Panc1 (cell line): Measurements from ENCODE around the gene FTL. TPM values are rescaled to one million over a fixed set of nuclear protein-coding genes. Genes with fewer than 3 reads are reported as not detected.

Experiments used
- ATAC-seq: fragments of 200-7000 bp; cut with Tn5 transposase; 2 replicates; pipeline ENCODE4 v1.9.1; 2020; ENCODE audit warnings: mild to moderate bottlenecking, moderate library complexity
- BruUV-seq: library from RNA; stranded (reverse); fragments of 400-500 nt; replicated peaks from 2 replicates; lab custom pipeline; 2021; lab: Mats Ljungman, UMichigan
- CTCF ChIA-PET: fragments of 300-600 bp; sonication (Branson Sonifier 250); formaldehyde crosslinking; loops from one replicate; lab custom pipeline; 2022; ENCODE audit warnings: antibody characterized with exemption; lab: Charles Lee
- POLR2A ChIA-PET: fragments of 300-600 bp; sonication (Branson Sonifier 250); formaldehyde crosslinking; loops from one replicate; lab custom pipeline; 2022; ENCODE audit warnings: antibody characterized with exemption; lab: Charles Lee
- DNase-seq: peaks from one replicate; pipeline ENCODE4 v3.0.0-alpha.2; 2010; ENCODE audit warnings: low read depth, low spot score
- H3K27ac ChIP-seq: 2 replicates; pipeline ENCODE4 v1.5.1; 2011; ENCODE audit warnings: mild to moderate bottlenecking, low read length, inconsistent platforms
- H3K27me3 ChIP-seq: fragments of 200-500 bp; sonication (Bioruptor generic); 2 replicates; pipeline ENCODE4 v1.6.0; 2014; ENCODE audit warnings: low read length, inconsistent platforms; ENCODE audit not compliant: control insufficient read depth, insufficient read depth
- H3K36me3 ChIP-seq: fragments of 200-500 bp; sonication (Bioruptor generic); 2 replicates; pipeline ENCODE4 v1.5.1; 2014; ENCODE audit warnings: inconsistent platforms, mild to moderate bottlenecking, low read length, moderate library complexity; ENCODE audit not compliant: control insufficient read depth, insufficient read depth
- H3K4me1 ChIP-seq: 2 replicates; pipeline ENCODE4 v1.5.1; 2011; ENCODE audit warnings: inconsistent platforms, mild to moderate bottlenecking, low read length, moderate library complexity; ENCODE audit not compliant: control insufficient read depth, insufficient read depth
- H3K4me3 ChIP-seq, 2 experiments: 2 replicates each; pipeline ENCODE4 v1.5.1; 2011 to 2012; ENCODE audit warnings: low read depth in 2 of 2, low read length in 2 of 2, mild to moderate bottlenecking in 2 of 2, inconsistent platforms in 1 of 2, moderate library complexity in 1 of 2
- H3K9me3 ChIP-seq: fragments of 200-500 bp; sonication (Bioruptor generic); 2 replicates; pipeline ENCODE4 v1.5.1; 2014; ENCODE audit warnings: low read depth, mild to moderate bottlenecking, inconsistent platforms, low read length, moderate library complexity; ENCODE audit not compliant: control insufficient read depth, insufficient read depth
- POLR2AphosphoS5 ChIP-seq: IDR thresholded peaks from 2 replicates; pipeline ENCODE4 v1.6.1; 2012; ENCODE audit warnings: mild to moderate bottlenecking, low read depth, low read length, moderate library complexity
- SIN3A ChIP-seq: IDR thresholded peaks from 2 replicates; pipeline ENCODE4 v1.6.1; 2012; ENCODE audit warnings: low read depth, mild to moderate bottlenecking, low read length, moderate library complexity, borderline replicate concordance; ENCODE audit not compliant: insufficient read depth
- TCF7L2 ChIP-seq: IDR thresholded peaks from 2 replicates; pipeline ENCODE4 v1.6.1; 2011; ENCODE audit warnings: mild to moderate bottlenecking, low read depth, low read length, inconsistent platforms
- in situ Hi-C: cut with HindIII; loops from 2 replicates; pipeline ENCODE4 v1.10.0; 2016; ENCODE audit warnings: low sequenced_read_pairs, low pct_unique_long_range_greater_than_20kb
- intact Hi-C: fragments of 100-400 bp; cut with micrococcal nuclease; formaldehyde crosslinking; loops from one replicate; pipeline ENCODE4 v1.10.0; 2022; ENCODE audit not compliant: unreplicated experiment
- total RNA-seq: library from RNA; stranded (reverse); gene quantifications from one replicate; pipeline ENCODE4 v1.2.1, GENCODE V29; 2021; ENCODE audit not compliant: unreplicated experiment
- TF ChIP-seq, protein P1 (sequence below), 2 experiments: IDR thresholded peaks; 2 replicates each; pipeline ENCODE4 v1.6.1; 2011 to 2012; ENCODE audit warnings: low read depth in 2 of 2, control low read depth in 1 of 2, low read length in 1 of 2, mild to moderate bottlenecking in 1 of 2, moderate library complexity in 1 of 2; ENCODE audit not compliant: insufficient read depth in 1 of 2
- TF ChIP-seq, protein P2 (sequence below): fragments of 450-650 bp; IDR thresholded peaks from 2 replicates; pipeline ENCODE4 v1.5.1; 2017; ENCODE audit warnings: mild to moderate bottlenecking

Gene FTL
- total RNA-seq, 1 experiment from 2014 or later, result 1,332 TPM

DNA sequence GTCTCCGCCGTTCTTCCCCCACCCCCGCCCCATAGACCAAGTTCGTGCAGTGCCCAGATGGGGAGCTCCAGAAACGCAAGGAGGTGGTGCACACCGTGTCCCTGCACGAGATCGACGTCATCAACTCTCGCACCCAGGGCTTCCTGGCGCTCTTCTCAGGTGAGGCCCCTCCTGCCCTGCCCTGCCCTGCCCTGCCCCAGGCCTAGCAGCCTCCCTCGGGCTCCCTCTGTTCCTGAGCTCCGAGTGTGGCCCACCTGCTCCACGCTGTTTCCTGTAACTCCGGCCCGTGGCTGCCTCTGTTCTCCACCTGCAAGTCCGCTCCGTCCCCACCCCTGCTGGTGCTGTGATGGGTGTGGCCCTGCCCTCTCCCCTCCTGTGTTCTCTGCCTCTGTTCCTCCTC lies 45.3 kb downstream of the FTL start:
- H3K36me3 ChIP-seq, result no peaks in the 10 kb centered on the region; the same call in 1 of the 2 replicates
- H3K27ac ChIP-seq, result no peak overlapping the region
- CTCF ChIA-PET, result interaction anchor here (0.6 kb wide), 1 partner anchor 11 kb away, joined by 8 read pairs; no protein-coding TSS in a partner anchor
- in situ Hi-C loops, result no loop called here
- no peaks in the 10 kb centered on the region for H3K9me3 ChIP-seq
- intact Hi-C loops, result no loop called here
- ATAC-seq, result no peak
- H3K4me3 ChIP-seq, result no peak overlapping the region
- H3K4me1 ChIP-seq, result no peaks in the 10 kb centered on the region
- no peak for DNase-seq
- no peaks in the 10 kb centered on the region for H3K27me3 ChIP-seq
- BruUV-seq, result no TSS peak
- no peak for TF ChIP-seq TCF7L2
- TF ChIP-seq POLR2AphosphoS5, result no peak
- TF ChIP-seq, protein P1, sequence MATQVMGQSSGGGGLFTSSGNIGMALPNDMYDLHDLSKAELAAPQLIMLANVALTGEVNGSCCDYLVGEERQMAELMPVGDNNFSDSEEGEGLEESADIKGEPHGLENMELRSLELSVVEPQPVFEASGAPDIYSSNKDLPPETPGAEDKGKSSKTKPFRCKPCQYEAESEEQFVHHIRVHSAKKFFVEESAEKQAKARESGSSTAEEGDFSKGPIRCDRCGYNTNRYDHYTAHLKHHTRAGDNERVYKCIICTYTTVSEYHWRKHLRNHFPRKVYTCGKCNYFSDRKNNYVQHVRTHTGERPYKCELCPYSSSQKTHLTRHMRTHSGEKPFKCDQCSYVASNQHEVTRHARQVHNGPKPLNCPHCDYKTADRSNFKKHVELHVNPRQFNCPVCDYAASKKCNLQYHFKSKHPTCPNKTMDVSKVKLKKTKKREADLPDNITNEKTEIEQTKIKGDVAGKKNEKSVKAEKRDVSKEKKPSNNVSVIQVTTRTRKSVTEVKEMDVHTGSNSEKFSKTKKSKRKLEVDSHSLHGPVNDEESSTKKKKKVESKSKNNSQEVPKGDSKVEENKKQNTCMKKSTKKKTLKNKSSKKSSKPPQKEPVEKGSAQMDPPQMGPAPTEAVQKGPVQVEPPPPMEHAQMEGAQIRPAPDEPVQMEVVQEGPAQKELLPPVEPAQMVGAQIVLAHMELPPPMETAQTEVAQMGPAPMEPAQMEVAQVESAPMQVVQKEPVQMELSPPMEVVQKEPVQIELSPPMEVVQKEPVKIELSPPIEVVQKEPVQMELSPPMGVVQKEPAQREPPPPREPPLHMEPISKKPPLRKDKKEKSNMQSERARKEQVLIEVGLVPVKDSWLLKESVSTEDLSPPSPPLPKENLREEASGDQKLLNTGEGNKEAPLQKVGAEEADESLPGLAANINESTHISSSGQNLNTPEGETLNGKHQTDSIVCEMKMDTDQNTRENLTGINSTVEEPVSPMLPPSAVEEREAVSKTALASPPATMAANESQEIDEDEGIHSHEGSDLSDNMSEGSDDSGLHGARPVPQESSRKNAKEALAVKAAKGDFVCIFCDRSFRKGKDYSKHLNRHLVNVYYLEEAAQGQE (IDR thresholded peaks at IDR 0.05; ENCODE audit: insufficient read depth in 1 of 2, low read depth in 2 of 2, low read length in 1 of 2), result no peak
- TF ChIP-seq, protein P2, sequence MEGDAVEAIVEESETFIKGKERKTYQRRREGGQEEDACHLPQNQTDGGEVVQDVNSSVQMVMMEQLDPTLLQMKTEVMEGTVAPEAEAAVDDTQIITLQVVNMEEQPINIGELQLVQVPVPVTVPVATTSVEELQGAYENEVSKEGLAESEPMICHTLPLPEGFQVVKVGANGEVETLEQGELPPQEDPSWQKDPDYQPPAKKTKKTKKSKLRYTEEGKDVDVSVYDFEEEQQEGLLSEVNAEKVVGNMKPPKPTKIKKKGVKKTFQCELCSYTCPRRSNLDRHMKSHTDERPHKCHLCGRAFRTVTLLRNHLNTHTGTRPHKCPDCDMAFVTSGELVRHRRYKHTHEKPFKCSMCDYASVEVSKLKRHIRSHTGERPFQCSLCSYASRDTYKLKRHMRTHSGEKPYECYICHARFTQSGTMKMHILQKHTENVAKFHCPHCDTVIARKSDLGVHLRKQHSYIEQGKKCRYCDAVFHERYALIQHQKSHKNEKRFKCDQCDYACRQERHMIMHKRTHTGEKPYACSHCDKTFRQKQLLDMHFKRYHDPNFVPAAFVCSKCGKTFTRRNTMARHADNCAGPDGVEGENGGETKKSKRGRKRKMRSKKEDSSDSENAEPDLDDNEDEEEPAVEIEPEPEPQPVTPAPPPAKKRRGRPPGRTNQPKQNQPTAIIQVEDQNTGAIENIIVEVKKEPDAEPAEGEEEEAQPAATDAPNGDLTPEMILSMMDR, result no peak
- no peak for TF ChIP-seq SIN3A
- POLR2A ChIA-PET, result interaction anchor here (1.1 kb wide), 1 partner anchor 17 kb away, joined by 6 read pairs; the partner anchor contains the start of gene RUVBL2

DNA sequence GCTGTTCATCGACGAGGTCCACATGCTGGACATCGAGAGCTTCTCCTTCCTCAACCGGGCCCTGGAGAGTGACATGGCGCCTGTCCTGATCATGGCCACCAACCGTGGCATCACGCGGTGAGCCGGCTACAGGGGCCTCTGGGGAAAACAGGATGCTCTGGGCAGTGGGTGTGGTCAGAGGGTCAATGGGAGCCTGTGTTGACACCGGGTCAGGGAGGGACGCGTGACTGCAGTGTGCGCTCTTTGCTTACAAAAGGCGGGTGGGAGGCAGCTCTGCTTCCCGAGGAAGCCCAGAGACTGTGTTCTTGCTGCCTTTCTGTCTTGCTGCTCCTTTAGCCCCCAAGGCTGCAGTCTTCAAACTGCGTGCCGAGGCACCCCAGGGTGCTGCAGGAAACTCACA lies 46.1 kb downstream of the FTL start:
- Histone ChIP-seq H3K36me3 (no peaks in the 10 kb centered on the region; the same call in 1 of the 2 replicates), H3K4me3 (no peak overlapping the region), H3K4me1 (no peaks in the 10 kb centered on the region), H3K9me3 (no peaks in the 10 kb centered on the region), H3K27me3 (no peaks in the 10 kb centered on the region), H3K27ac (no peak overlapping the region)
- intact Hi-C loops (no loop called here), in situ Hi-C loops (no loop called here)
- POLR2A ChIA-PET, result no interaction called here
- CTCF ChIA-PET, result interaction anchor here (0.6 kb wide), 1 partner anchor 13 kb away, joined by 3 read pairs; no protein-coding TSS in a partner anchor
- ATAC-seq (no peak), DNase-seq (no peak)
- TF ChIP-seq, protein P1 (IDR thresholded peaks at IDR 0.05; ENCODE audit: insufficient read depth in 1 of 2, low read depth in 2 of 2, low read length in 1 of 2), result no peak
- TF ChIP-seq POLR2AphosphoS5 (no peak), TCF7L2 (no peak), SIN3A (no peak)
- TF ChIP-seq, protein P2, result no peak
- no TSS peak for BruUV-seq
